Heart left ventricle (tissue), 16 donors: Measurements from ENCODE around the gene MRC1. TPM values are rescaled to one million over a fixed set of nuclear protein-coding genes. Genes with fewer than 3 reads are reported as not detected.

Source experiments
- ATAC-seq, 4 donors: fragments of 200-7000 bp; cut with Tn5 transposase; one replicate each; pipeline ENCODE4 v1.9.1; 2020 to 2022; ENCODE audit warnings: moderate library complexity in 4 of 4, mild to moderate bottlenecking in 3 of 4, moderate number of reproducible peaks in 1 of 4
- DNase-seq, 5 donors: peaks; one replicate each; pipeline ENCODE4 v3.0.0-alpha.2; 2020
- H3K27ac ChIP-seq, 12 donors: fragments of 200-600 bp; sonication (generic) in 4 of 12; one replicate each; pipeline versions ENCODE4 v1.5.0 to v1.8.0; 2016 to 2022; ENCODE audit warnings: mild to moderate bottlenecking in 2 of 12
- H3K27me3 ChIP-seq, 9 donors: fragments of 200-600 bp; sonication (generic) in 2 of 9; one replicate each; pipeline versions ENCODE4 v1.5.1 to v1.8.0; 2016 to 2022; ENCODE audit warnings: mild to moderate bottlenecking in 3 of 9
- H3K36me3 ChIP-seq, 9 donors: fragments of 200-600 bp; sonication (generic) in 2 of 9; one replicate each; pipeline versions ENCODE4 v1.5.0 to v1.8.0; 2018 to 2022; ENCODE audit warnings: mild to moderate bottlenecking in 2 of 9
- H3K4me1 ChIP-seq, 12 donors: fragments of 200-600 bp; sonication (generic) in 4 of 12; one replicate each; pipeline versions ENCODE4 v1.5.0 to v1.8.0; 2016 to 2022; ENCODE audit warnings: mild to moderate bottlenecking in 3 of 12
- H3K4me3 ChIP-seq, 12 donors: fragments of 200-600 bp; sonication (generic) in 4 of 12; one replicate each; pipeline versions ENCODE4 v1.5.0 to v1.8.0; 2017 to 2022; ENCODE audit warnings: mild to moderate bottlenecking in 9 of 12, moderate library complexity in 4 of 12
- H3K9me3 ChIP-seq, 12 donors: fragments of 200-600 bp; sonication (generic) in 4 of 12; one replicate each; pipeline versions ENCODE4 v1.5.0 to v1.8.0; 2016 to 2022; ENCODE audit warnings: mild to moderate bottlenecking in 1 of 12
- POLR2A ChIP-seq, 2 donors: fragments of 450-650 bp; IDR thresholded peaks; one replicate each; pipeline ENCODE4 v1.6.1; 2017; ENCODE audit warnings: antibody characterized with exemption in 2 of 2, mild to moderate bottlenecking in 2 of 2, moderate library complexity in 2 of 2
- WGBS, 4 donors: extraction: QIAGEN DNeasy Blood & Tissue Kit in 2 of 4; methylation state at CpG; one replicate each; pipeline versions ENCODE4 v1.1.5 to v1.1.7; 2013 to 2018; 5-methylcytosine and 5-hydroxymethylcytosine counted together
- intact Hi-C, 10 donors: fragments of 100-400 bp; cut with DNase I; formaldehyde crosslinking; loops; one replicate each; pipeline versions ENCODE4 v1.11.1 to v1.14.2; 2022
- polyA plus RNA-seq, 2 donors: library from polyadenylated mRNA; stranded (reverse); fragments of 200-250 nt; gene quantifications; one replicate each; pipeline ENCODE4 v1.2.3, GENCODE V29; 2013
- total RNA-seq, 9 donors: library from RNA; depleted of rRNA in 2 of 9; stranded (reverse); fragments of >200 nt in 2 of 9; fragmentation: NEBNext Ultra II Directional in 3 of 9; extraction: Animal tissue kit (Norgen Biotek cat#: 25700) in 3 of 9; gene quantifications; one replicate each; pipeline versions ENCODE4 v1.1.0 to v1.2.4, GENCODE V29; 2016 to 2023
- TF ChIP-seq, protein P1 (sequence below), 12 donors: fragments of 200-600 bp; sonication (generic) in 4 of 12; IDR thresholded peaks; one replicate each; pipeline versions ENCODE4 v1.5.0 to v1.8.0; 2018 to 2022; ENCODE audit warnings: antibody characterized with exemption in 12 of 12, mild to moderate bottlenecking in 5 of 12
- donor health status: ischemic (EF 13 %, LVEDD 7.1; RV severe dilation, severe dysfunction).
- donor health status: healthy with polysubstance abuse.
- donor health status: DM: no; HTN: yes; CAD: no.
- donor health status: DM: no; HTN: no; CAD: no.
- donor health status: ischemic (EF 25% LVEDD 6.9; RV normal size, moderate dysfunction).
- donor health status: ischemic (EF 25% LVEDD 5.7; RV mildly dilated, moderate dysfunction).
- donor health status: healthy.
- donor health status: DM: yes; HTN: yes; CAD: no.
- donor health status: ischemic (EF 35%, LVEDD 5.7; RV mildly dilated, moderate dysfunction).
- donor health status: nonischemic (EF 11% LVEDD 7.7; RV severe dilation, severe dysfunction).
- donor health status: DM: yes; HTN: yes; CAD: no.
- donor health status: PGD.
- donor health status: ischemic (EF 29% LVEDD 5.4; RV normal size, mild dysfunction).
- donor health status: nonischemic (EF 23%, LVEDD 6.1; RV moderate dilation, normal function).

The MRC1 gene
- total and polyA plus RNA-seq, 11 donors: 3.1 to 144 (median 9.7) TPM

DNA sequence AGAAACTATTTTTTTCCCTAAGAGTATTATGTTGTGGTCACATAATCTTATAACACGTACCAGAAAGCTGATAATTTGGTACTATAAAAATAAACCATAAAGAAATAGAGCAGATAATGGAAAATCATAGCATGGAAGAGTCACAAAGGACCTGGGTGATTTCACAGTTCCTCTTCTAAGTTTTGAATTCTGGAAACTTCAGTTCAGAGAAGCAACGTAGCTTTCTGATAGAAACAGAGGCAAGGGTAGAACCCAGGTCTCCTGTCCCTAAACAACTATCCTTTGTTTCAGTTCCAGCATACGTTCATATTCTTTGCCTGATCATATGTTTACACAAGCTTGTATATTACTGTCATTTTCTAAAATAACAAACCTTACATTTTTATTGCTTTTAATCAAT, 47.9 kb downstream of the MRC1 start:
- no peak overlapping the region for H3K4me3 ChIP-seq
- no peaks in the 10 kb centered on the region for H3K27me3 ChIP-seq
- 66 to 78% (median 75%) methylated on average over 3 of the region's 3 CpGs for WGBS, 4 donors
- H3K4me1 ChIP-seq: no peaks in the 10 kb centered on the region
- no peak overlapping the region for H3K27ac ChIP-seq
- DNase-seq: no peak
- no peak for ATAC-seq
- peaks cover 0 to 15% (median 0%) of the 10 kb centered on the region in 9 donors for H3K36me3 ChIP-seq
- intact Hi-C loops: no loop called here
- no peaks in the 10 kb centered on the region for H3K9me3 ChIP-seq
- TF ChIP-seq POLR2A (IDR thresholded peaks at IDR 0.05): no peak
- TF ChIP-seq, protein P1, sequence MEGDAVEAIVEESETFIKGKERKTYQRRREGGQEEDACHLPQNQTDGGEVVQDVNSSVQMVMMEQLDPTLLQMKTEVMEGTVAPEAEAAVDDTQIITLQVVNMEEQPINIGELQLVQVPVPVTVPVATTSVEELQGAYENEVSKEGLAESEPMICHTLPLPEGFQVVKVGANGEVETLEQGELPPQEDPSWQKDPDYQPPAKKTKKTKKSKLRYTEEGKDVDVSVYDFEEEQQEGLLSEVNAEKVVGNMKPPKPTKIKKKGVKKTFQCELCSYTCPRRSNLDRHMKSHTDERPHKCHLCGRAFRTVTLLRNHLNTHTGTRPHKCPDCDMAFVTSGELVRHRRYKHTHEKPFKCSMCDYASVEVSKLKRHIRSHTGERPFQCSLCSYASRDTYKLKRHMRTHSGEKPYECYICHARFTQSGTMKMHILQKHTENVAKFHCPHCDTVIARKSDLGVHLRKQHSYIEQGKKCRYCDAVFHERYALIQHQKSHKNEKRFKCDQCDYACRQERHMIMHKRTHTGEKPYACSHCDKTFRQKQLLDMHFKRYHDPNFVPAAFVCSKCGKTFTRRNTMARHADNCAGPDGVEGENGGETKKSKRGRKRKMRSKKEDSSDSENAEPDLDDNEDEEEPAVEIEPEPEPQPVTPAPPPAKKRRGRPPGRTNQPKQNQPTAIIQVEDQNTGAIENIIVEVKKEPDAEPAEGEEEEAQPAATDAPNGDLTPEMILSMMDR (IDR thresholded peaks at IDR 0.05): no peak

DNA sequence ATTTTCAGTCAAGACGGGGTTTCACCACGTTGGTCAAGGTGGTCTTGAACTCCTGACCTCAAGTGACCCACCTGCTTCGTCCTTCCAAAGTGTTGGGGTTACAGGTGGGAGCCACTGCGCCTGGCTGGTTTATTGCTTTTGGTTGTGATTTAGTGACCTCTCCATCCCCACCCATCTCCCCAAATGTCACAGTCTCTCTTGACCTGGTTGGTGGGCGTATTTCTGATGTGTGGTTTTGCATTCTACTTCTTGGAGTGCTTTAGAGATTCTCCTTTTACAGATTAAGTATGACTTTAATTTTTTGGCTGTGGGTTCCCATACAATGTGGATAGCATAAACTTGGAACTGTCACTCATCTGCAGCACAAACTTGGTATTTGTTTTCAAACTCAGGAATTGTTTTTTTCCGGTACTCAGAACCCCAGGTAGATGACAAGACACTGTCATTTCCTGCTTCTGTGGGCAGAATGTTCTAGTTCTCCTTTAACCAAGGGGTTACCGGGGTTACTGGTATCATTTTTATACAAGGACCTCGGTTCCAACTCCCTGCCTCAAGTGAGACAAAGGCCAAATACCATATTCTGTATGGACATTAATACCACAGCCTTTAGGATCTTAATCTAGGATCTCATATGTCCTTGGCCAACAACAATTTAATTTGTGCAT, 50.5 kb downstream of the MRC1 start:
- TF ChIP-seq POLR2A (IDR thresholded peaks at IDR 0.05): no peak
- TF ChIP-seq, protein P1 (IDR thresholded peaks at IDR 0.05): no peak
- Histone ChIP-seq H3K27ac (no peak overlapping the region), H3K4me3 (no peak overlapping the region), H3K36me3 (peaks cover 0 to 32% (median 0%) of the 10 kb centered on the region in 9 donors), H3K9me3 (no peaks in the 10 kb centered on the region), H3K4me1 (no peaks in the 10 kb centered on the region), H3K27me3 (no peaks in the 10 kb centered on the region)
- no peak for DNase-seq
- no peak for ATAC-seq
- WGBS, 4 donors: 79 to 89% (median 88%) methylated on average over 8 of the region's 8 CpGs
- intact Hi-C loops: no loop called here

DNA sequence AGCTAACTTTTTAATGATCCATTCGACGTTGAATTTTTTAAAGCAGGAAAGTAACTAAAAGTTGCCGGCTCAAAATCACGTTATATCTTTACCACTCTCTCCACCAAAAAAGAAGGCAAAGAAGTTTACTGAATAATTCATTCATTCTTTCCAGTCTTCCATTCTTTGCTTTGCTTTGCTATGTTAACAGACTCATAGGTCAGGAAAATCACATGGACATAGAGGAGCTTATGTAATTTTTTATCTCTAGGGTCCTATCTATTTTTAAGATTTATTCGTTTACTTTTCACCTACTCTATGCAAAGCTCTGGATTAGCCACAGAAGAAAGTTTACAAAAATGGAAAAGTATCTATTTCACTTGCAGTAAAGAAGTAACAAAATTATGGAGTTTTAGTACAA, 52.6 kb downstream of the MRC1 start:
- Histone ChIP-seq H3K27me3 (no peaks in the 10 kb centered on the region), H3K4me1 (no peaks in the 10 kb centered on the region), H3K36me3 (peaks cover 0 to 21% (median 0%) of the 10 kb centered on the region in 9 donors), H3K4me3 (no peak overlapping the region), H3K9me3 (no peaks in the 10 kb centered on the region), H3K27ac (no peak overlapping the region)
- intact Hi-C loops: no loop called here
- TF ChIP-seq, protein P1 (IDR thresholded peaks at IDR 0.05): no peak
- TF ChIP-seq POLR2A (IDR thresholded peaks at IDR 0.05): no peak
- DNase-seq (no peak), ATAC-seq (no peak)
- 83 to 86% (median 85%) methylated on average over 5 of the region's 5 CpGs for WGBS, 4 donors

DNA sequence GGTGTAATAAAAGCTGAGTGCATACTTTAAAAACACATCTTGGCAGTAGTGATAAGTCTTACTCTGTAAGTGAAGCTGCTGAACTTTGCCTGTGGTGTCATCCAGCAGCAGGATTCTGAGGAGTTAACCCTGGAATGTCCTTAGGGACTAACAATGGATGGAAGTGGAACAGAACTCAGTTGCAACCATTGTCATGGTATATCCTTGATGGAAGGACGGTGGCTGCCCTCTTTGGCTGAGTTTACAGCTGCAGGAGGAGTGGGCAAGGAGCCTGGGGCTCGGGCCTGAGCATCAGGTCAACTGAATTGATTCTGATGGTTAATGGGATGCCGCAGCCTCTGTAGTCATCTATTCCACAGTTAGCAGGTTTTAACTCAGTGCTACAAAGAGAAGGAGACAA, 56.2 kb downstream of the MRC1 start:
- H3K36me3 ChIP-seq: peaks cover 0 to 20% (median 0%) of the 10 kb centered on the region in 9 donors
- no peaks in the 10 kb centered on the region for H3K27me3 ChIP-seq
- intact Hi-C loops: no loop called here
- no peaks in the 10 kb centered on the region for H3K9me3 ChIP-seq
- ATAC-seq (no peak), DNase-seq (no peak)
- TF ChIP-seq POLR2A (IDR thresholded peaks at IDR 0.05): no peak
- TF ChIP-seq, protein P1 (IDR thresholded peaks at IDR 0.05): no peak
- WGBS, 4 donors: 69 to 84% (median 75%) methylated on average over 3 of the region's 3 CpGs
- no peak overlapping the region for H3K27ac ChIP-seq
- no peak overlapping the region for H3K4me3 ChIP-seq
- no peaks in the 10 kb centered on the region for H3K4me1 ChIP-seq
